HG03575 (cell line): Measurements from ENCODE around the gene TJP3.
"Not testable (repeated sequence)": the region's sequence is repeated elsewhere in the genome, so short reads cannot be mapped to it uniquely, and the experiment has no call there.

Experiments
- ATAC-seq: cut with Tn5 transposase; IDR thresholded peaks from one replicate; pipeline ENCODE4 v1.9.1; 2021; ENCODE audit not compliant: unreplicated experiment, insufficient number of reproducible peaks, low FRiP score; ENCODE audit errors: extremely low read depth

The TJP3 gene

DNA sequence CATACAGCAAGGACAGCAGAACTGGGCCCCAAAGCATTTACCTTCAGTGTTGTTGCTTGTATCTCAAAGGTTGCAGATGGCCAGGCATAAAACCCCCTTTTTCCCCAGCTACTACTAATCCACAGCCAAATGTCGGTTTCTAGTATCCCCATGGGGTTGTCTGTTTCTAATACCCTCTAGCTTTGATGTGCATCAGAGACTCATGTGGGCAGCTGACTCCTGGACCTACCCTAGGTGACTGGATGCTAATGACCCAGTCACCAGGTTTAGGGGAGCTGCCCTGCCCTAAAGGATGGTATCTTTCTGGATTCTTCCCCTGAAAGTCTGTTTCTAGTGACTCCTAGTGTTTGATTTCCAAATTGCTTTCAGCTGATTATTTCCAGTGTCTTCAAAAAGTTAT lies 23.9 kb downstream of the TJP3 start:
- no peak for ATAC-seq

DNA sequence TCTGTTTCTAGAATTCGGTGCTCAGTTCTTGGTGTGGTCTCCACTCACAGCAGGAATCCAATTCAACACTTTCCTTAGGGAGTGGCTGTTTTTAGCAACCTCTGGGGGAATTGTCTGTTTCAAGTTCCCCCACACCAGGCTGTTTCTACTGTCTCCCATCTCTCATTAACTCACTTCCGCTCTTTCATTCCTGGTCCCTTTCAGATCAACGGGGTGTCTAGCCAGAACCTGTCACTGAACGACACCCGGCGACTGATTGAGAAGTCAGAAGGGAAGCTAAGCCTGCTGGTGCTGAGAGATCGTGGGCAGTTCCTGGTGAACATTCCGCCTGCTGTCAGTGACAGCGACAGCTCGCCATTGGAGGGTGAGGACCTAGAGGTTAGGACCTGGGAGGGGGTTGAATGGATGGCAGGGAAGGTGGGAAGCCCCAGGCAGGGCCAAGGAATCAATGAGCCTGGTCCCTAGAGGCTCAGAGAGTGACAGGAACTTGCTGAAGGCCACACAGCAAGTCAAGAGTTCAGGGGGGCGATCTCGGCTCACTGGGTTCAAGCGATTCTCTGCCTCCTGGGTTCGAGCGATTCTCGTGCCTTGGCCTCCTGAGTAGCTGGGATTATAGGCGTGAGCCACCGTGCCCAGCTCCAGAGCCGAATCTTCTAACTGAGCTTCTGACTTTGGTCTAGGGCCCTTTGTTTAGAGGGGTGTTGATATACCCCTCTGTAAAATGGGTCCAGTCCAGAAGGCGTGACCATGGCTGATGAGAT lies 25.5 kb downstream of the TJP3 start:
- ATAC-seq, result no peak

- ATAC-seq, result no peak
Observed at GRCh38 chr19:3734310-3734600, 26.1 kb downstream of the TJP3 start.

GRCh38 chr19:3736106-3736724 lies 28.0 kb downstream of the TJP3 start:
- no peak for ATAC-seq

GRCh38 chr19:3737487-3738205 lies 29.5 kb downstream of the TJP3 start:
- no peak for ATAC-seq

- no peak for ATAC-seq
Observed at GRCh38 chr19:3738477-3739220, 30.5 kb downstream of the TJP3 start.

DNA sequence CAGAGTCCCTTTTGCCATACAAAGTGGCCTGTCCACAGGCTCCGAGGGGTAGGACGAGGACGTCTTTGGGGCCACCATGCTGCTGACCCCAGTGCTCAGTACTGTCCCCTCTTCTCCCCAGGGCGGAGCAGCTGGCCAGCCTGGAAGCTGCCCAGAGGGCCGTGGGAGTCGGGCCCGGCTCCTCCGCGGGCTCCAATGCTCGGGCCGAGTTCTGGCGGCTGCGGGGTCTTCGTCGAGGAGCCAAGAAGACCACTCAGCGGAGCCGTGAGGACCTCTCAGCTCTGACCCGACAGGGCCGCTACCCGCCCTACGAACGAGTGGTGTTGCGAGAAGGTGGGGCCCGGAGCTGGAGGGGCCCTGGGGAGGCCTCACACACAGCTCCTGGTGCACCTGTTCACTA lies 32.2 kb downstream of the TJP3 start:
- ATAC-seq, result no peak

GRCh38 chr19:3743486-3743885 lies 35.3 kb downstream of the TJP3 start:
- no peak for ATAC-seq

DNA sequence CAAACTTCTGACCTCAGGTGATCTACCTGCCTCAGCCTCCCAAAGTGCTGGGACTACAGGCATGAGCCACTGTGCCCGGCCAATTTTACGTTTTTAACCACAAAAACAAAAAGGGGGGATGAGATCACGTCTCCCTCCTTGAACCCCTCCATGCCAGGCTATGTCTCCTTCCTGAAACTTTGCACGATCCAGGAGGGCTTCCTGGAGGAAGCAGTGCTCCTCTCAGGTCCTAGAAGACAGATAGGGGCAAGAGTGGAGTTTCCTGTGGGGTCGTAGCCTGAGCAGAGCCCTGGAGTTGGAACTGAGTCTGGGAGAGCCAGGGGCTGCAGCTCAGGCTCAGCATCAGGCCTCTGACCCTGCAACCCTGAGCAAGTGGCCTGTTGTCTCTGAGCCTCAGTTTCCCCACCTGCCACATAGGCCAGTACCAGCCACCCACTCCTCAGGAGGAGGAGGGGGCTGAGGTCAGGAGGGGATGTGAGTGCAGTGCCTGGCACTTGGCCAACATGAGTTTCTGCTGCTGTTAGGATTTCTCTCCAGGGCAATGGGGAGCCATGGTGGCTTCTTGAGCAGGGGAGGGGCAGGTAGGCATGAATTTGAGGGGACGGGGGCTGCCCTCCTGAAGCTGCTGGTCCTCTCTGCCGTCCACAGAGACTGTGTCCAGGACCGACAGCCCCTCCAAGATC lies 37.3 kb downstream of the TJP3 start:
- ATAC-seq, result no peak

DNA sequence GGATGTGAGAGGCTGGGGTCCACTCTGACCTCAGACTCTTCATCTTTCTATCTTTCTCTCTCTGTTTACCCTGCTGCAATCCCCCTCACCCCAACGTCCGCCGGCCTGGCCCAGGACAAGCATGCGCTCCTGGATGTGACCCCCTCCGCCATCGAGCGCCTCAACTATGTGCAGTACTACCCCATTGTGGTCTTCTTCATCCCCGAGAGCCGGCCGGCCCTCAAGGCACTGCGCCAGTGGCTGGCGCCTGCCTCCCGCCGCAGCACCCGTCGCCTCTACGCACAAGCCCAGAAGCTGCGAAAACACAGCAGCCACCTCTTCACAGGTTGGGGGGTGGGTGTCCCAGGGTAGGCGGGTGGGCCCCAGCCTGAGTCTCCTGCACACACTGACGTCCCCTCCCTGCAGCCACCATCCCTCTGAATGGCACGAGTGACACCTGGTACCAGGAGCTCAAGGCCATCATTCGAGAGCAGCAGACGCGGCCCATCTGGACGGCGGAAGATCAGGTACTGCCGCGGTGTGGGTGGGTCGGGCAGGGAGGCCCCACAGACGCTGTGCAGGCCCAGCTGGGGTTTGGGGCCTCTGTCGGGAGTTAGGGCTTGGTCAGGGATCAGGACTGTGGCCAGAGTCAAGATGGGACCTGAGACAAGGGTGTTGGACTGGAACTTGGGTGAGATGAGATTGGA lies 38.3 kb downstream of the TJP3 start:
- no peak for ATAC-seq

DNA sequence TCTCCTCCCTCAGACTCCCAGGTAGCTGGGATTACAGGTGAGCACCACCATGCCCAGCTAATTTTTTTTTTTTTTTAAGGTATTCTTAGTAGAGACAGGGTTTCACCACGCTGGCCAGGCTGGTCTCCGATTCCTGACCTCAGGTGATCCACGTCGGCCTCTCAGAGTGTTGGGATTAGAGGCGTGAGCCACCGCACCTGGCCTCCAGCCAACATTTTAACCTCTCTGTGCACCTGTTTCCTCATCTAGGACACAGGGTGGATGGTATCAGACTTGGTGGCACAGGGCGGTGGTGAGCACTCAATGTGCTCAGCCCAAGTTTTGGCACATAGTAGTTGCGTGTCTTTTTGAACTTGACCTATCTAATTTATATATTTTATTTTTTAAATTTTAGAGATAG lies 40.8 kb downstream of the TJP3 start:
- no peak for ATAC-seq

DNA sequence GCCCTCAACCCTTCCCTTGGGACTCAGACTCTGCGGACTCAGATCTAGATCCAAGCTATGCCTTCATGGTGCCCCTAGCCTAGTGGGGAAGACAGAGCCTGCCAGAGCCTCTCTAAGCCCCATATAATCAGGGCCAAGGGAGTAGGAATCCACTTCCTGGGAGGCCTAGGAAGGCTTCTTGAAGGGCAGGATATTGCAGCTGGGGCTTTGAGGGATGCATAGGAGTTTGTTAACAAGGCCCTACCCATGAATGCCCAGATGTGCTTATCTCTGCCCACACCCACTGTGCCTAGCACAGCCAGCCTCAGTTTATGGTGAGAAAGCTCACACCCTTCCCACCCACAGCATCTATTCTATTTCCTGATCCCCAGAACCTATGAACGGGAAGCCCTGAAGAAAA lies 42.0 kb downstream of the TJP3 start:
- no peak for ATAC-seq

- ATAC-seq, result no peak
Observed at GRCh38 chr19:3751236-3751635, 43.1 kb downstream of the TJP3 start.

- no peak for ATAC-seq
Observed at GRCh38 chr19:3752492-3752891, 44.3 kb downstream of the TJP3 start.

- ATAC-seq, result no peak
Observed at GRCh38 chr19:3753631-3754410, 45.6 kb downstream of the TJP3 start.

DNA sequence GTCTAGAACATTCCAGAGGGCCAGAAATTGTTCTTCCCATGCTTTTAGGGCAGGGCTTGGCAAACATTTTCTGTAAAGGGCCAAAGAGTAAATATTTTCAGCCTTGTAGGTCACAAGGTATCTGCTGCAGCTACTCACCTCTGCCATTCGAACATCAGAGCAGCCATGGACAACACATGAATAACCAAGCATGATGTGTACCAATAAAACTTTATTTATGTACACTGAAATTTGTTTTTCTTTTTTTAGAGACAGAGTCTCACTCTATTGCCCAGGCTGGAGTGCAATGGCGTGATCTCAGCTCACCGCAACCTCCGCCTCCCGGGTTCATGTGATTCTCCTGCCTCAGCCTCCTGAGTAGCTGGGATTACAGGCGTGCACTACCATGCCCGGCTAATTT lies 49.5 kb downstream of the TJP3 start:
- ATAC-seq, result not testable (repeated sequence)

- not testable (repeated sequence) for ATAC-seq
Observed at GRCh38 chr19:3758297-3758696, 50.1 kb downstream of the TJP3 start.
